HFF-Myc (cell line): Measurements from ENCODE around the gene KLK14.

ENCODE experiments used
- DNase-seq: peaks from one replicate; pipeline ENCODE4 v3.0.0-alpha.2; 2011; ENCODE audit warnings: low read depth; ENCODE audit errors: extremely low read depth
- H3K4me3 ChIP-seq: replicated peaks from 2 replicates; pipeline ENCODE4 v1.5.1; 2011; ENCODE audit warnings: low read depth, mild to moderate bottlenecking, control low read depth, low read length
- CTCF ChIP-seq: IDR thresholded peaks from 2 replicates; pipeline ENCODE4 v1.5.1; 2012; ENCODE audit warnings: mild to moderate bottlenecking, low read depth, low read length, control low read depth; ENCODE audit errors: missing control alignments

Gene KLK14

GRCh38 chr19:51070334-51071094, 12.2 kb downstream of the KLK14 start:
- no peak overlapping the region for H3K4me3 ChIP-seq
- DNase-seq, result no peak
- no peak for TF ChIP-seq CTCF

- TF ChIP-seq CTCF, result no peak
- no peak overlapping the region for H3K4me3 ChIP-seq
- no peak for DNase-seq
Measured at GRCh38 chr19:51066393-51067186, 16.1 kb downstream of the KLK14 start.

GRCh38 chr19:51065221-51065960, 17.3 kb downstream of the KLK14 start:
- TF ChIP-seq CTCF, result no peak
- no peak for DNase-seq
- no peak overlapping the region for H3K4me3 ChIP-seq

- no peak within 1 kb of the TSS for H3K4me3 ChIP-seq
- TF ChIP-seq CTCF, result no peak
- DNase-seq, result no peak
Measured at GRCh38 chr19:51064534-51065220, 18.0 kb downstream of the KLK14 start, which contains the start of gene KLK13. Gene KLK13 (minus strand): TSS chr19:51065092. CDS start chr19:51065067, 25 bp downstream.

- H3K4me3 ChIP-seq, result no peak overlapping the region
- no peak for DNase-seq
- no peak for TF ChIP-seq CTCF
Measured at GRCh38 chr19:51063664-51064063, 19.0 kb downstream of the KLK14 start.

- no peak overlapping the region for H3K4me3 ChIP-seq
- no peak for TF ChIP-seq CTCF
- DNase-seq, result no peak
Measured at GRCh38 chr19:51060973-51061372, 21.7 kb downstream of the KLK14 start.
